ENCODE results near the gene RAP1A.
"Not testable (repeated sequence)": the region's sequence is repeated elsewhere in the genome, so short reads cannot be mapped to it uniquely, and the experiment has no call there.

The RAP1A gene

GRCh38 chr1:111598544-111598943, 21.0 kb upstream of the RAP1A start:
- DNase-seq, result peak; percentile 19

- peak; percentile 9 for DNase-seq
Observed at GRCh38 chr1:111599781-111600693, 19.6 kb upstream of the RAP1A start.

GRCh38 chr1:111600886-111601386, 18.7 kb upstream of the RAP1A start:
- DNase-seq, result peak; percentile 16

GRCh38 chr1:111602302-111602701, 17.3 kb upstream of the RAP1A start:
- no peak for DNase-seq

GRCh38 chr1:111602974-111603373, 16.6 kb upstream of the RAP1A start:
- DNase-seq, result peak; percentile 27

- DNase-seq, result peak; percentile 73
Observed at GRCh38 chr1:111603979-111604378, 15.6 kb upstream of the RAP1A start.

- no peak for DNase-seq
Observed at GRCh38 chr1:111604931-111605330, 14.7 kb upstream of the RAP1A start.

GRCh38 chr1:111605576-111605975, 14.0 kb upstream of the RAP1A start:
- DNase-seq, result no peak

GRCh38 chr1:111606457-111607215, 13.0 kb upstream of the RAP1A start:
- not testable (repeated sequence) for DNase-seq

GRCh38 chr1:111608528-111608927, 11.1 kb upstream of the RAP1A start:
- DNase-seq, result not testable (repeated sequence)

GRCh38 chr1:111611986-111612385, 7.6 kb upstream of the RAP1A start:
- DNase-seq, result no peak

GRCh38 chr1:111615870-111616715, 3.5 kb upstream of the RAP1A start:
- DNase-seq, result peak; percentile 30

GRCh38 chr1:111618081-111618480, 1.5 kb upstream of the RAP1A start:
- no peak for DNase-seq

GRCh38 chr1:111618961-111619634, 491 bp upstream of the RAP1A start:
- DNase-seq, result no peak

- DNase-seq, result no peak
Observed at GRCh38 chr1:111620441-111620971, 917 bp downstream of the RAP1A start.

GRCh38 chr1:111621050-111621449, 1.5 kb downstream of the RAP1A start:
- DNase-seq, result no peak

GRCh38 chr1:111622166-111622565, 2.6 kb downstream of the RAP1A start:
- no peak for DNase-seq

- no peak for DNase-seq
Observed at GRCh38 chr1:111624382-111624781, 4.8 kb downstream of the RAP1A start.

- DNase-seq, result no peak
Observed at GRCh38 chr1:111625276-111625675, 5.7 kb downstream of the RAP1A start.

GRCh38 chr1:111628153-111628552, 8.6 kb downstream of the RAP1A start:
- DNase-seq, result no peak

- no peak for DNase-seq
Observed at GRCh38 chr1:111629190-111629954, 9.8 kb downstream of the RAP1A start.
